ENCODE results near the gene ADAM23. TPM values are rescaled to one million over a fixed set of nuclear protein-coding genes. Genes with fewer than 3 reads are reported as not detected.

ADAM23 gene
- total RNA-seq, 1 experiment from 2014 or later: 24.6 TPM

- ATAC-seq: peak; percentile 51
- CTCF ChIA-PET: interaction anchor here (0.6 to 1.8 kb wide), 3 partner anchors 84 to 224 kb away, joined by 3 to 4 read pairs (median 3); partner anchors contain the start of gene FAM237A
- DNase-seq (ENCODE audit: low spot score): no peak
- Mint-ChIP-seq H3K4me3 (no peak overlapping the region), H3K9me3 (no peaks in the 10 kb centered on the region), H3K4me1 (no peaks in the 10 kb centered on the region), H3K27ac (no peak overlapping the region), H3K27me3 (ENCODE audit: low read depth) (no peaks in the 10 kb centered on the region), H3K36me3 (no peaks in the 10 kb centered on the region)
- TF ChIP-seq RELA (CRISPR knock-in tag; IDR thresholded peaks at IDR 0.05; ENCODE audit: borderline replicate concordance) (no peak), PRRX2 (CRISPR knock-in tag; IDR thresholded peaks at IDR 0.05) (no peak)
- POLR2A ChIA-PET: no interaction called here
These were observed 113.1 kb downstream of the ADAM23 start for GRCh38 chr2:206556357-206556949.

GRCh38 chr2:206557321-206557720 lies 114.0 kb downstream of the ADAM23 start:
- ChIA-PET POLR2A (no interaction called here), CTCF (interaction anchor here (0.6 kb wide), 1 partner anchor 85 kb away, joined by 3 read pairs; no protein-coding TSS in a partner anchor)
- Mint-ChIP-seq H3K27me3 (ENCODE audit: low read depth) (no peaks in the 10 kb centered on the region), H3K36me3 (no peaks in the 10 kb centered on the region), H3K4me3 (no peak overlapping the region), H3K9me3 (no peaks in the 10 kb centered on the region), H3K4me1 (no peaks in the 10 kb centered on the region), H3K27ac (no peak overlapping the region)
- DNase-seq (ENCODE audit: low spot score): no peak
- no peak for ATAC-seq
- TF ChIP-seq NFYB (CRISPR knock-in tag; conservative IDR thresholded peaks at IDR 0.05; ENCODE audit: low read depth) (no peak), E2F1 (CRISPR knock-in tag; IDR thresholded peaks at IDR 0.05) (no peak), STAT6 (CRISPR knock-in tag; conservative IDR thresholded peaks at IDR 0.05; ENCODE audit: low read depth) (no peak), KAT7 (CRISPR knock-in tag; IDR thresholded peaks at IDR 0.05; ENCODE audit: borderline replicate concordance) (no peak), ATF1 (CRISPR knock-in tag; IDR thresholded peaks at IDR 0.05) (no peak), GABPB1 (CRISPR knock-in tag; IDR thresholded peaks at IDR 0.05) (no peak), ZNF121 (CRISPR knock-in tag; IDR thresholded peaks at IDR 0.05) (no peak), SOX15 (CRISPR knock-in tag; IDR thresholded peaks at IDR 0.05) (no peak), TP53 (CRISPR knock-in tag; IDR thresholded peaks at IDR 0.05) (no peak), ZNF671 (CRISPR knock-in tag; IDR thresholded peaks at IDR 0.05) (no peak), NFE2L1 (CRISPR knock-in tag; IDR thresholded peaks at IDR 0.05) (no peak), HMGA2 (CRISPR knock-in tag; IDR thresholded peaks at IDR 0.05) (no peak), ATF3 (CRISPR knock-in tag; conservative IDR thresholded peaks at IDR 0.05) (no peak), ZMAT4 (CRISPR knock-in tag; IDR thresholded peaks at IDR 0.05) (no peak)
- TF ChIP-seq, protein P1, sequence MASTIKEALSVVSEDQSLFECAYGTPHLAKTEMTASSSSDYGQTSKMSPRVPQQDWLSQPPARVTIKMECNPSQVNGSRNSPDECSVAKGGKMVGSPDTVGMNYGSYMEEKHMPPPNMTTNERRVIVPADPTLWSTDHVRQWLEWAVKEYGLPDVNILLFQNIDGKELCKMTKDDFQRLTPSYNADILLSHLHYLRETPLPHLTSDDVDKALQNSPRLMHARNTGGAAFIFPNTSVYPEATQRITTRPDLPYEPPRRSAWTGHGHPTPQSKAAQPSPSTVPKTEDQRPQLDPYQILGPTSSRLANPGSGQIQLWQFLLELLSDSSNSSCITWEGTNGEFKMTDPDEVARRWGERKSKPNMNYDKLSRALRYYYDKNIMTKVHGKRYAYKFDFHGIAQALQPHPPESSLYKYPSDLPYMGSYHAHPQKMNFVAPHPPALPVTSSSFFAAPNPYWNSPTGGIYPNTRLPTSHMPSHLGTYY (CRISPR knock-in tag; IDR thresholded peaks at IDR 0.05): no peak
- TF ChIP-seq, protein P2, sequence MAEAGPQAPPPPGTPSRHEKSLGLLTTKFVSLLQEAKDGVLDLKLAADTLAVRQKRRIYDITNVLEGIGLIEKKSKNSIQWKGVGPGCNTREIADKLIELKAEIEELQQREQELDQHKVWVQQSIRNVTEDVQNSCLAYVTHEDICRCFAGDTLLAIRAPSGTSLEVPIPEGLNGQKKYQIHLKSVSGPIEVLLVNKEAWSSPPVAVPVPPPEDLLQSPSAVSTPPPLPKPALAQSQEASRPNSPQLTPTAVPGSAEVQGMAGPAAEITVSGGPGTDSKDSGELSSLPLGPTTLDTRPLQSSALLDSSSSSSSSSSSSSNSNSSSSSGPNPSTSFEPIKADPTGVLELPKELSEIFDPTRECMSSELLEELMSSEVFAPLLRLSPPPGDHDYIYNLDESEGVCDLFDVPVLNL (CRISPR knock-in tag; IDR thresholded peaks at IDR 0.05; ENCODE audit: borderline replicate concordance, low read depth): no peak
- TF ChIP-seq, protein P3, sequence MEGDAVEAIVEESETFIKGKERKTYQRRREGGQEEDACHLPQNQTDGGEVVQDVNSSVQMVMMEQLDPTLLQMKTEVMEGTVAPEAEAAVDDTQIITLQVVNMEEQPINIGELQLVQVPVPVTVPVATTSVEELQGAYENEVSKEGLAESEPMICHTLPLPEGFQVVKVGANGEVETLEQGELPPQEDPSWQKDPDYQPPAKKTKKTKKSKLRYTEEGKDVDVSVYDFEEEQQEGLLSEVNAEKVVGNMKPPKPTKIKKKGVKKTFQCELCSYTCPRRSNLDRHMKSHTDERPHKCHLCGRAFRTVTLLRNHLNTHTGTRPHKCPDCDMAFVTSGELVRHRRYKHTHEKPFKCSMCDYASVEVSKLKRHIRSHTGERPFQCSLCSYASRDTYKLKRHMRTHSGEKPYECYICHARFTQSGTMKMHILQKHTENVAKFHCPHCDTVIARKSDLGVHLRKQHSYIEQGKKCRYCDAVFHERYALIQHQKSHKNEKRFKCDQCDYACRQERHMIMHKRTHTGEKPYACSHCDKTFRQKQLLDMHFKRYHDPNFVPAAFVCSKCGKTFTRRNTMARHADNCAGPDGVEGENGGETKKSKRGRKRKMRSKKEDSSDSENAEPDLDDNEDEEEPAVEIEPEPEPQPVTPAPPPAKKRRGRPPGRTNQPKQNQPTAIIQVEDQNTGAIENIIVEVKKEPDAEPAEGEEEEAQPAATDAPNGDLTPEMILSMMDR (IDR thresholded peaks at IDR 0.05): no peak
- TF ChIP-seq, protein P4, sequence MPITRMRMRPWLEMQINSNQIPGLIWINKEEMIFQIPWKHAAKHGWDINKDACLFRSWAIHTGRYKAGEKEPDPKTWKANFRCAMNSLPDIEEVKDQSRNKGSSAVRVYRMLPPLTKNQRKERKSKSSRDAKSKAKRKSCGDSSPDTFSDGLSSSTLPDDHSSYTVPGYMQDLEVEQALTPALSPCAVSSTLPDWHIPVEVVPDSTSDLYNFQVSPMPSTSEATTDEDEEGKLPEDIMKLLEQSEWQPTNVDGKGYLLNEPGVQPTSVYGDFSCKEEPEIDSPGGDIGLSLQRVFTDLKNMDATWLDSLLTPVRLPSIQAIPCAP (CRISPR knock-in tag; IDR thresholded peaks at IDR 0.05): no peak
- TF ChIP-seq, protein P5, sequence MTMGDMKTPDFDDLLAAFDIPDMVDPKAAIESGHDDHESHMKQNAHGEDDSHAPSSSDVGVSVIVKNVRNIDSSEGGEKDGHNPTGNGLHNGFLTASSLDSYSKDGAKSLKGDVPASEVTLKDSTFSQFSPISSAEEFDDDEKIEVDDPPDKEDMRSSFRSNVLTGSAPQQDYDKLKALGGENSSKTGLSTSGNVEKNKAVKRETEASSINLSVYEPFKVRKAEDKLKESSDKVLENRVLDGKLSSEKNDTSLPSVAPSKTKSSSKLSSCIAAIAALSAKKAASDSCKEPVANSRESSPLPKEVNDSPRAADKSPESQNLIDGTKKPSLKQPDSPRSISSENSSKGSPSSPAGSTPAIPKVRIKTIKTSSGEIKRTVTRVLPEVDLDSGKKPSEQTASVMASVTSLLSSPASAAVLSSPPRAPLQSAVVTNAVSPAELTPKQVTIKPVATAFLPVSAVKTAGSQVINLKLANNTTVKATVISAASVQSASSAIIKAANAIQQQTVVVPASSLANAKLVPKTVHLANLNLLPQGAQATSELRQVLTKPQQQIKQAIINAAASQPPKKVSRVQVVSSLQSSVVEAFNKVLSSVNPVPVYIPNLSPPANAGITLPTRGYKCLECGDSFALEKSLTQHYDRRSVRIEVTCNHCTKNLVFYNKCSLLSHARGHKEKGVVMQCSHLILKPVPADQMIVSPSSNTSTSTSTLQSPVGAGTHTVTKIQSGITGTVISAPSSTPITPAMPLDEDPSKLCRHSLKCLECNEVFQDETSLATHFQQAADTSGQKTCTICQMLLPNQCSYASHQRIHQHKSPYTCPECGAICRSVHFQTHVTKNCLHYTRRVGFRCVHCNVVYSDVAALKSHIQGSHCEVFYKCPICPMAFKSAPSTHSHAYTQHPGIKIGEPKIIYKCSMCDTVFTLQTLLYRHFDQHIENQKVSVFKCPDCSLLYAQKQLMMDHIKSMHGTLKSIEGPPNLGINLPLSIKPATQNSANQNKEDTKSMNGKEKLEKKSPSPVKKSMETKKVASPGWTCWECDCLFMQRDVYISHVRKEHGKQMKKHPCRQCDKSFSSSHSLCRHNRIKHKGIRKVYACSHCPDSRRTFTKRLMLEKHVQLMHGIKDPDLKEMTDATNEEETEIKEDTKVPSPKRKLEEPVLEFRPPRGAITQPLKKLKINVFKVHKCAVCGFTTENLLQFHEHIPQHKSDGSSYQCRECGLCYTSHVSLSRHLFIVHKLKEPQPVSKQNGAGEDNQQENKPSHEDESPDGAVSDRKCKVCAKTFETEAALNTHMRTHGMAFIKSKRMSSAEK (CRISPR knock-in tag; IDR thresholded peaks at IDR 0.05; ENCODE audit: borderline replicate concordance): no peak

Data from WTC11 (cell line).